Activated CD4-positive, alpha-beta T cell treated with anti-CD3 and anti-CD28 coated beads, Interleukin-2, amount 10 ng/mL, durations not matched to agents 7 days and 5 days (primary cell): ENCODE results near the gene RPA3. TPM values are rescaled to one million over a fixed set of nuclear protein-coding genes. Genes with fewer than 3 reads are reported as not detected.
A peak's percentile ranks its signal among the peaks of the same experiment; 100 is the strongest.

Experiments
- CTCF ChIA-PET: fragments of 350-600 bp; sonication (Branson Sonifier 250); formaldehyde crosslinking; loops from one replicate; lab custom pipeline; 2021; ENCODE audit warnings: antibody characterized with exemption; lab: Charles Lee
- POLR2A ChIA-PET: fragments of 350-600 bp; sonication (Branson Sonifier 250); formaldehyde crosslinking; loops from one replicate; lab custom pipeline; 2021; ENCODE audit warnings: antibody characterized with exemption; lab: Charles Lee
- DNase-seq: peaks from one replicate; pipeline ENCODE4 v3.0.0-alpha.2; 2020
- H3K27ac Mint-ChIP-seq: one replicate; pipeline ENCODE4 v1.8.0; 2021; ENCODE audit warnings: mild to moderate bottlenecking, moderate library complexity, mixed read lengths
- H3K27me3 Mint-ChIP-seq: one replicate; pipeline ENCODE4 v1.8.0; 2021; ENCODE audit warnings: mixed read lengths
- H3K36me3 Mint-ChIP-seq: one replicate; pipeline ENCODE4 v1.8.0; 2021; ENCODE audit warnings: low read depth, mixed read lengths
- H3K4me1 Mint-ChIP-seq: one replicate; pipeline ENCODE4 v1.8.0; 2021; ENCODE audit warnings: mixed read lengths
- H3K4me3 Mint-ChIP-seq: one replicate; pipeline ENCODE4 v1.8.0; 2021; ENCODE audit warnings: mild to moderate bottlenecking, moderate library complexity, mixed read lengths
- H3K9me3 Mint-ChIP-seq: one replicate; pipeline ENCODE4 v1.8.0; 2021; ENCODE audit warnings: mixed read lengths
- total RNA-seq, 2 experiments: library from RNA; stranded (reverse); gene quantifications; one replicate each; pipeline ENCODE4 v1.2.3, GENCODE V29; 2021

The RPA3 gene
- total RNA-seq, 2 experiments from 2014 or later = 93.2 to 93.4 TPM

DNA sequence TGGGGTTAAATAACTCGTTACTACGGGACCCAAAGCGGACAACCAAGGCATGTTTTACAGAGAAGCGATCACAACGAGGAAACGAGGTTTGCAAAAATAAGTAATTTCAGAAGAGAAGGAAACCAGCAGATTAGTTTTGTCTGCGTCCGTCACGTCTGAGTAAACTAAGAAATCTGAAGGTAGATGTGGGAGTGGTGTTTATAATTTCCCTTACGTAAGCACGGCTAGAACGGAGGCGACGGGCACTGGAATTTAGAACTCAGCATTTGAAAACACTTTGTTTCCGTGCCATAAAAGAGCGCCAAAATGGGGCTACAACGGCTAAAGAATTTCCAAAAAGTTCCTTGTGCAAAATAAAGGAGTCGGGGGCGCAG is 78.6 kb downstream of the RPA3 start:
- ChIA-PET CTCF (interaction anchor here (0.9 to 1.2 kb wide), 3 partner anchors 44 to 537 kb away, joined by 3 read pairs; no protein-coding TSS in a partner anchor), POLR2A (no interaction called here)
- Mint-ChIP-seq H3K4me3 (peak overlapping the region; percentile 92), H3K9me3 (no peaks in the 10 kb centered on the region), H3K27me3 (no peaks in the 10 kb centered on the region), H3K36me3 (peaks cover 34% of the 10 kb centered on the region), H3K27ac (peak overlapping the region; percentile 99), H3K4me1 (peaks cover 38% of the 10 kb centered on the region)
- peak; percentile 60 for DNase-seq

DNA sequence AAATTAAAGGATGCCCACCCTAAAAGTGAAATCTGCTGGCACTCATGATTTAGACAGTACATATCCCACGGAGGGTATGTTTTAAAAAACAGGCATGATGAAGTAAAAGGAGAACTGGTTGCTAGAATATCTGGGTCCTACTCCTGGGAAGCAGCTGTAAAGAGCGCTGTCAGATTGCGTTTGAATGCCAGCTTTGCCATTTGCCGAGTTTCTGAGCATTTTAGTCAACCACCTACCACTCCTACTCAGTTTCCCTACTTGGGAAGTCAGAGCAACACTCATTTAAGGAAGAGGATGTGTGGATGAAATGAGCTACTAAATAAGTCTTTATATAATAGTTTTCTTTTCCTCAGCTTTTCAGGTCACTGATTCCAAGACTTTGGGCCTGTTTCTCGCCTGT is 79.0 kb downstream of the RPA3 start:
- H3K4me1 Mint-ChIP-seq = peaks cover 37% of the 10 kb centered on the region

DNA sequence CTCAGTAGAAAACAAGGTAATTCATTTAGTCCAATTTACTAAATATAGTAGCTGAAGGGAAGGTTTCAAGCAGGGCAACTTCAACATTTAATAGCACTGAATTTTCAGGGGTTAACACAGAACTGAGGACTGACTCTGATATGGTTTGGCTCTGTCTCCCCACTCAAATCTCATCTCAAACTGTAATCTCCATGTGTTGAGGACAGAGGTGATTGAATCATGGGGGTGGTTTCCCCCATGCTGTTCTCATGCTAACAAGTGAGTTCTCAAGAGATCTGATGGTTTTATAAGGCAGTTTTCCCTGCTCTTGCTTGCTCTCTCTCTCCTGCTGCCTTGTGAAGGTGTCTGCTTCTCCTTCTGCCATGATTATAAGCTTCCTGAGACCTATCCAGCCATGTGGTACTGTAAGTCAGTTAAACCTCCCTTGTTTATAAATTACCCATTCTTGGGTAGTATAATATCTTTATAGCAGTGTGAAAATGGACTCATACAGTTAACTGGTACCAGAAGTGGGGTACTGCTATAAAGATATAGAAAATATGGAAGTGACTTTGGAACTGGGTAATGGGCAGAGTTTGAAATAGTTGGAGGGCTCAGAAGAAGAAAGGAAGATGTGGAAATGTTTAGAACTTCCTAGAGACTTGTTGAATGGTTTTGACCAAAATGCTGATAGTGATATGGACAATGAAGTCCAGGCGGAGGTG is 87.6 kb downstream of the RPA3 start:
- ChIA-PET POLR2A (no interaction called here), CTCF (no interaction called here)
- DNase-seq = no peak
- H3K9me3 Mint-ChIP-seq = peaks cover 10% of the 10 kb centered on the region
- H3K27me3 Mint-ChIP-seq = no peaks in the 10 kb centered on the region
- H3K4me3 Mint-ChIP-seq = no peak overlapping the region
- peaks cover 8% of the 10 kb centered on the region for H3K36me3 Mint-ChIP-seq
- H3K4me1 Mint-ChIP-seq = no peaks in the 10 kb centered on the region
- no peak overlapping the region for H3K27ac Mint-ChIP-seq

More for the DNA sequence above, 79.0 kb downstream of the RPA3 start:
- H3K4me3 Mint-ChIP-seq = peak overlapping the region; percentile 92
- CTCF ChIA-PET = no interaction called here
- H3K36me3 Mint-ChIP-seq = peaks cover 33% of the 10 kb centered on the region
- no peak for DNase-seq
- peak overlapping the region; percentile 99 for H3K27ac Mint-ChIP-seq
- POLR2A ChIA-PET = no interaction called here
- H3K9me3 Mint-ChIP-seq = no peaks in the 10 kb centered on the region
- H3K27me3 Mint-ChIP-seq = no peaks in the 10 kb centered on the region

DNA sequence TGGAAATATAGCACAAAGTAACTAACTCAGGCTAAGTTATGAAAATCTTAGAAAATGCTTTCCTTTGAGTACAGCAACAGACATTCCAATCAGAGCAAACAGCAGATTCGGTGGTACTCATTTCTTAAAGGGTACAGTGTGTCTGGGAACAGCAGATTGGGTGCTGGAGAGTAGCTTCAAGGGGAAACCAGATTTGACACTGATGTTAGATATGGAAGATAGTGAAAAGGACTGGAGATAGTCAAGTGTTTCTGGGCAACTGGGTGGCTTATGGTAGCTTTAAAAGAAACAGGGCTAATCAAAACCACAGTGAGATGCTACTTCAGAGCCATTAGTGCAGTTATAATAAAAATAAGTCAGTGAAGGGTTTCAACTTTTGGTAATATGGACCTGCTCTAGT is 89.9 kb downstream of the RPA3 start:
- no peak overlapping the region for H3K27ac Mint-ChIP-seq
- H3K9me3 Mint-ChIP-seq = peaks cover 10% of the 10 kb centered on the region
- peaks cover 2% of the 10 kb centered on the region for H3K27me3 Mint-ChIP-seq
- POLR2A ChIA-PET = no interaction called here
- DNase-seq = no peak
- H3K4me1 Mint-ChIP-seq = no peaks in the 10 kb centered on the region
- CTCF ChIA-PET = no interaction called here
- peaks cover 4% of the 10 kb centered on the region for H3K36me3 Mint-ChIP-seq
- no peak overlapping the region for H3K4me3 Mint-ChIP-seq

DNA sequence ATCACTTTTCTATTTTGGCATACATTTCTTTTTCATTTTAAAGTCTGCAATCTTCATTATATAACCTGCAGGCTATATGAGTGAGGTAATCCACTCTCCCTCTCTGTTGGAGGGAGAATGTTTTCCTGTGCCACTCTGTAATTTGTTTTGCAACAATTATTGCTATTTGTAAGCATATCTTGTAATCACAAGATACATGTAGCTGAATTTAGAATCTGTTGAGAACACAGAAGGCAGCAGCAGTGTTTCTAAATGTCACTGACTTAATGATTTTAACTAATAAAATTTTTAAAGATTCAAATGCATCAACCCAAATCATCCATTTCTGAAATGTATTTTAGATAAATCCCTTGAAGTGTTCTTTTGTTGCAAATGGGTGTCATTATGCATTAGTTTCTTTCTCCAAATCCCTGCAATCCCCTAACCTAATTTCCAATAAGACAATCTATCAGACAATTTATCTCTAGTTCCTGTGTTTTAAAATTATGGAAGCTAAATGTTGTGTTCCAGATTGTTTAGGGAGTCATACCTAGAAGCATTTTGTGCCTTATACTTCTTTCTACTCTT is 97.7 kb downstream of the RPA3 start:
- Mint-ChIP-seq H3K9me3 (no peaks in the 10 kb centered on the region), H3K4me1 (peaks cover 7% of the 10 kb centered on the region), H3K4me3 (no peak overlapping the region), H3K27me3 (peaks cover 2% of the 10 kb centered on the region), H3K27ac (no peak overlapping the region), H3K36me3 (no peaks in the 10 kb centered on the region)
- ChIA-PET POLR2A (no interaction called here), CTCF (no interaction called here)
- no peak for DNase-seq

DNA sequence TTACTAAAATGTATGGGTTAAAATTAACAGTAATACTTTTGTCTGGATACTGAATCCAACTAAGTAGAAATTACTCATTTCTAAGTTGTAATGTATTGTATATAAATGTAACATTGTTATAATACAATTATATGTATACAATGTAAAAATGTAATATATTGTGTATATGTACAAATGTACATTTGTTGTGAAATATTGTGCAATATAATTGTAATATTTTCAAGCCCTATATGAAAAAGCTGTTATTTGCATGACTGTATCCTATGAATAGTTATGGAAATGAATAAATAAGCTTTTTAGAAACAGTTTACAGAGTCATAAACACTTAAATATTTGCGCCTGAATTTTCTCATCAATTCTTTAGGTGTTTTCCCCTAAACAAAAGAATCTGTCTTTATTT is 98.2 kb downstream of the RPA3 start:
- Mint-ChIP-seq H3K27ac (no peak overlapping the region), H3K9me3 (no peaks in the 10 kb centered on the region), H3K27me3 (peaks cover 2% of the 10 kb centered on the region), H3K4me3 (no peak overlapping the region), H3K4me1 (peaks cover 7% of the 10 kb centered on the region), H3K36me3 (no peaks in the 10 kb centered on the region)
- no peak for DNase-seq
- CTCF ChIA-PET = no interaction called here
- POLR2A ChIA-PET = no interaction called here

DNA sequence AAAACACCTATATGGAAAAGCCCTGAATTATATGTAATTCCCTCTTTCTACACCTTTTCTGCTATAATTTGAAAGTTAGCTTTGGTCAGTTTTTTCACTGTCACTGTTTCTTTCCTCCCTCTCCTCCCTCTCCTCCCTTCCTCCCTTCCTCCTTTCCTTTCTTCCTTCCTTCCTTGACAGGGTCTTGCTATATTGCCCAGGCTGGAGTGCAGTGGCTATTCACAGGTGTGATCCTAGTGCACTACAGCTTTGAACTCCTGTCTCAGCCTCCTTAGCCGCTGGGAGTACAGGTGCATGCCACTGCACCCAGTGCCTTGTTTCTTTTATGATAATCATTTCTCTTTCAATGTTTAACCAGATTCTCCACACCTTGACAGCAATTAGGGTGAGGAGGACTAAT is 100.0 kb downstream of the RPA3 start:
- no peak for DNase-seq
- Mint-ChIP-seq H3K9me3 (no peaks in the 10 kb centered on the region), H3K4me1 (peaks cover 7% of the 10 kb centered on the region), H3K27ac (no peak overlapping the region), H3K36me3 (no peaks in the 10 kb centered on the region), H3K27me3 (no peaks in the 10 kb centered on the region), H3K4me3 (no peak overlapping the region)
- ChIA-PET POLR2A (no interaction called here), CTCF (no interaction called here)

DNA sequence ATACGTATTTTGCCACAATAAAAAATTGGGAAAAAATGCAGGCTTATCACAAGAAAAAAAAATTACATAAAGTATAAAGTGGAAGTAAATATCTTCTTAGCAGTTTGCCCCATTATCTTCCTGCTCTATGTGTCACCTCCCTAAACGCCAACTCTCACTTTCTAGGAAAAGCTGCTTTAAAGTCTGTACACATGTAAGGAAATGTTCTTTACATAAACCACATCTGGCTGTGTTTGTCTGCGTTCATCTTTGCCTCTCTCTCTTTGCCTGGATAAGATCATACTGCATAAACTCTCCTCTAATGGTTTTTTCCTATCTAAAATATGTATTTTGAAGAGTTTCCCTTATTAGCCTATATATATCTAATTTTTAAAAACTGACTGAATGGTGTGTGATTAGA is 100.9 kb downstream of the RPA3 start:
- H3K4me1 Mint-ChIP-seq = peaks cover 7% of the 10 kb centered on the region
- H3K36me3 Mint-ChIP-seq = no peaks in the 10 kb centered on the region
- no peak for DNase-seq
- no peak overlapping the region for H3K4me3 Mint-ChIP-seq
- CTCF ChIA-PET = no interaction called here
- POLR2A ChIA-PET = no interaction called here
- no peaks in the 10 kb centered on the region for H3K27me3 Mint-ChIP-seq
- H3K9me3 Mint-ChIP-seq = no peaks in the 10 kb centered on the region
- no peak overlapping the region for H3K27ac Mint-ChIP-seq

DNA sequence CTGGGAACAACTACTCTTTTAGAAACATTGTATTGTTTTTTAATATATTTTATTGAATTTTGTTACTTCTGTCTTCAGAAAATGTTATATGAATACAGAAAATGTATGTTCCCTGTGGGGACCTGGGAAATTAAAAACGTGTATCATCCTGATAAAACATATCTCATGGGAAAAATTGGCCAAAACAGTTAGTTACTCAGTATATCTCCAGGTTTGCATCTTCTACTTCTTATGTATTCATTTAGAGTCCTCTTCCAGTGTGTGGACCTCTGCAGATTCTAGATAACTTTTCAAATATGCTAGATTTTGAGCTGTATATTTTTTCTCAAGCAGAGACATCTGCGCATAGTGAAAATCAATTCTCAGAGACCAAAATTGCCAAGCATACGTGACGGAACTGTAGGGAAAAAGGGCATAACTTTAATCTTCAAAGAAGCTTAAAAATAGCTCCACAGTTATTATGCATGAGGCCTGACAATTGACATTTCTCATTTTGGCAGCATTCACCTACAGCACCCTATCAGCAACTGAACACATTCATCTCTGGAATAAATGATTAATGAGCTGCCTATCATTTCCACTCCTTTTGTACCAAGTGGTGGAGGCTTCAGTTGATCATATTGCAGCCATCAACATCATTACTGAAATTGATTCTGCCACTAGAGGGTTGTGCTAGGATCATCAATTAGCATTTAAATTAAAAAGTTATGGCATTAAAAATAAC is 104.2 kb downstream of the RPA3 start:
- POLR2A ChIA-PET = no interaction called here
- peaks cover 7% of the 10 kb centered on the region for H3K4me1 Mint-ChIP-seq
- H3K27me3 Mint-ChIP-seq = no peaks in the 10 kb centered on the region
- DNase-seq = no peak
- no peak overlapping the region for H3K27ac Mint-ChIP-seq
- H3K9me3 Mint-ChIP-seq = no peaks in the 10 kb centered on the region
- CTCF ChIA-PET = no interaction called here
- no peaks in the 10 kb centered on the region for H3K36me3 Mint-ChIP-seq
- no peak overlapping the region for H3K4me3 Mint-ChIP-seq

DNA sequence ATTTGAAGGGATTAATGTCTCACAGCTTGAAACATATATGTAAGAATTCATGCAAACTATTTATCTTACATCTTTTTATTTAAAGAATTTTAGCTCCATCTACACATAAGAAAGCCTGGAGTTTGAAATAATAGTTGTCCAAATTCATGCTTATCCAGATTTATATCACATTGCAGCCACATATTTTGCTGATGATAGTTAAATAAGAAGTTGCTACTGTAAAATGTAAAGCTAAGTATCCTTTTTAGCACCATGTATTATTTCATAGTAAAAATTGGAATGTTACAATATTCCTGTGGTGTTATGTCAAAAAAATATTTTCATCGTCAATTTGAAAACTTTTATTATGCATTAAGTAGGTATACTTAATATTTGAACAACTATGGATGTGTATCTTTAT is 105.2 kb downstream of the RPA3 start:
- CTCF ChIA-PET = no interaction called here
- POLR2A ChIA-PET = no interaction called here
- DNase-seq = no peak
- Mint-ChIP-seq H3K27ac (no peak overlapping the region), H3K9me3 (no peaks in the 10 kb centered on the region), H3K36me3 (no peaks in the 10 kb centered on the region), H3K4me3 (no peak overlapping the region), H3K27me3 (no peaks in the 10 kb centered on the region), H3K4me1 (peaks cover 7% of the 10 kb centered on the region)

DNA sequence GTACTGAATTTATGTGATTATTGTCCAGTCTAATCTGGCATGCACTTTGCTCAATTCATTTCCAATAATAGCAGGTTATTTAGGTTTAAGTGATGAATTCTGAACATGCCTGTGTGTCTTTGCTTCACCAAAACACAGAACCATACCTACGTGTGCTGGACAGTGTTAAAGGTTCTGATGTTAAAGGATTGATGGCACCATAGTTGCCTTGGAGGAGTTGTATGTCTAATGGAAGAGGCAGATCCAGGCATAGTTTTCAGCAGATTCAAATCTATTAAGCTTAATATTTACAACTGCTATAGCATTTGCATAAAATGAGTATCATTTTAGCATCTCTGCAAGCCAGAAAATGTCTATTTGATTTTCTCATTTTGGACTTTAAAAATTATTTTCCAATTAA is 105.9 kb downstream of the RPA3 start:
- CTCF ChIA-PET = no interaction called here
- H3K9me3 Mint-ChIP-seq = no peaks in the 10 kb centered on the region
- H3K4me3 Mint-ChIP-seq = no peak overlapping the region
- no peak for DNase-seq
- peaks cover 4% of the 10 kb centered on the region for H3K4me1 Mint-ChIP-seq
- POLR2A ChIA-PET = no interaction called here
- no peak overlapping the region for H3K27ac Mint-ChIP-seq
- peaks cover 4% of the 10 kb centered on the region for H3K36me3 Mint-ChIP-seq
- H3K27me3 Mint-ChIP-seq = no peaks in the 10 kb centered on the region

DNA sequence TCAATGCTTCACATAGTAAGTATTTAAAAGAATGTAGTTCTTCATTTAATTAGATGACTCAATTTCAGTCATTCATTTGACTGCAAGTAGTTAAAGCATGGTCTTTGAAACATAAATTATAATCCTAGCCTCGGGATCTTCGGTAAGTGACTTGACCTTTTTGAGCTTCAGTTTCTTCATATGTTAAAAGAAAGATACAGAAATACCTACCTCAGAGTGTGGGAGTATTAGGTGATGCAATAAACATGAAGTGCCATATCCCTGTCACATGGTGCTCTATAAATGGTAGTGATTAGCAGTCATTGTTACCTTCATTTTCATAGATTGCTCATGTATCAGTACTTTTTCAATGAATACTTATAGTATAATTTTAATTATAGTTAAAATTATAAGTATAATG is 109.1 kb downstream of the RPA3 start:
- Mint-ChIP-seq H3K27me3 (no peaks in the 10 kb centered on the region), H3K9me3 (no peaks in the 10 kb centered on the region), H3K36me3 (peaks cover 7% of the 10 kb centered on the region), H3K4me1 (no peaks in the 10 kb centered on the region), H3K27ac (no peak overlapping the region), H3K4me3 (no peak overlapping the region)
- POLR2A ChIA-PET = interaction anchor here (0.6 kb wide), 1 partner anchor 215 kb away, joined by 3 read pairs; no protein-coding TSS in a partner anchor
- CTCF ChIA-PET = no interaction called here
- no peak for DNase-seq

DNA sequence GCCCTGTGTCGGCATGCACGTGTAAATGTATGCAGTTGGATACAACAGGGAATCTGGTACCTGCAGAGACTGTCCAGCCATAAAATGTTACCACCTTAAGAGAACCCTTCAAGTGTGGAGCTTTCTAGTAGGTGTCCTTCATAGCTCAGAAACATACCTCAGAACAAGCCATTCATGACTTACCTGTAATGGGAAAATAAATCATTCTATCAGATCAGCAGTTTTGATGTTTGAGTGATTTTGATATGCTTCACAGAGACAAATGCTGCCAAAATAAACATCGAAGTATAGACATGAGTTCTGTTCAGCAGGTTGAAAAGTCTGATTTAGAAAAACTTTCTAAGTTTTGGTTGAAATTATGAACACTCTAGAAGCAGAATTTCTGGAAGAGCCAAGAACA is 111.4 kb downstream of the RPA3 start:
- H3K27ac Mint-ChIP-seq = no peak overlapping the region
- CTCF ChIA-PET = interaction anchor here (0.6 kb wide), 1 partner anchor 17 kb away, joined by 5 read pairs; no protein-coding TSS in a partner anchor
- no peak for DNase-seq
- H3K27me3 Mint-ChIP-seq = no peaks in the 10 kb centered on the region
- no peaks in the 10 kb centered on the region for H3K9me3 Mint-ChIP-seq
- H3K4me3 Mint-ChIP-seq = no peak overlapping the region
- H3K36me3 Mint-ChIP-seq = peaks cover 7% of the 10 kb centered on the region
- no peaks in the 10 kb centered on the region for H3K4me1 Mint-ChIP-seq
- POLR2A ChIA-PET = no interaction called here
